Measurements from ENCODE around the gene ZNF317. TPM values are rescaled to one million over a fixed set of nuclear protein-coding genes. Genes with fewer than 3 reads are reported as not detected.
"Not testable (repeated sequence)": the region's sequence is repeated elsewhere in the genome, so short reads cannot be mapped to it uniquely, and the experiment has no call there.

The ZNF317 gene
- total RNA-seq, 1 donor from 2014 or later = 15.7 TPM

GRCh38 chr19:9189535-9189934 is 49.3 kb downstream of the ZNF317 start:
- no peak for TF ChIP-seq CTCF (conservative IDR thresholded peaks at IDR 0.05; ENCODE audit: low read depth, low read length)
- no peak for DNase-seq (ENCODE audit: low read depth)
- H3K4me3 ChIP-seq (ENCODE audit: low read depth, low read length) = no peak overlapping the region

- not testable (repeated sequence) for H3K4me3 ChIP-seq (ENCODE audit: low read depth, low read length); DNase-seq (ENCODE audit: low read depth)
These were observed 57.8 kb downstream of the ZNF317 start for GRCh38 chr19:9198044-9198443.

- TF ChIP-seq CTCF (conservative IDR thresholded peaks at IDR 0.05; ENCODE audit: low read depth, low read length) = peak; percentile 80
- peak; percentile 10 for DNase-seq (ENCODE audit: low read depth)
- H3K4me3 ChIP-seq (ENCODE audit: low read depth, low read length) = peak overlapping the region; percentile 59
These were observed 65.4 kb downstream of the ZNF317 start for GRCh38 chr19:9205501-9206113.

Other genes starting within 250 kb of the ZNF317 start
- gene MUC16, start 130.0 kb upstream of the ZNF317 start, total RNA-seq = under 0.01 and 0.14 TPM in 2 replicates
- not detected in 2 replicates for gene OR1M1, start 53.3 kb upstream of the ZNF317 start, total RNA-seq
- not detected in 2 replicates for gene OR7G2, start 32.9 kb upstream of the ZNF317 start, total RNA-seq
- not detected in 2 replicates for gene OR7G1, start 24.6 kb upstream of the ZNF317 start, total RNA-seq
- gene OR7G3, start 13.4 kb upstream of the ZNF317 start, total RNA-seq = not detected in 2 replicates
- gene OR7D2, start 38.6 kb downstream of the ZNF317 start, total RNA-seq = under 0.01 and 0.12 TPM in 2 replicates
- gene OR7D4, start 79.2 kb downstream of the ZNF317 start, total RNA-seq = not detected in 2 replicates
- not detected in 2 replicates for gene OR7E24, start 110.5 kb downstream of the ZNF317 start, total RNA-seq
- 3.4 and 3.7 TPM in 2 replicates for gene ZNF699, start 169.4 kb downstream of the ZNF317 start, total RNA-seq
- gene ZNF559, start 183.8 kb downstream of the ZNF317 start, total RNA-seq = 5.2 and 7.3 TPM in 2 replicates
- gene ZNF177, start 222.6 kb downstream of the ZNF317 start, total RNA-seq = 0.92 and 1.2 TPM in 2 replicates

Measured in epithelial cell of proximal tubule (primary cell).